Epithelial cell of prostate (primary cell): ENCODE results near the gene CLIP4.

Experiments used
- DNase-seq: peaks from one replicate; pipeline ENCODE4 v3.0.0-alpha.2; 2011; ENCODE audit warnings: low read depth, low spot score
- H3K27ac ChIP-seq: fragments of 450-650 bp; 2 replicates; pipeline ENCODE4 v1.5.1; 2017; ENCODE audit warnings: mild to moderate bottlenecking

CLIP4 gene

GRCh38 chr2:29182920-29183319 is 67.7 kb downstream of the CLIP4 start:
- no peak for DNase-seq
- H3K27ac ChIP-seq, result no peak overlapping the region

DNA sequence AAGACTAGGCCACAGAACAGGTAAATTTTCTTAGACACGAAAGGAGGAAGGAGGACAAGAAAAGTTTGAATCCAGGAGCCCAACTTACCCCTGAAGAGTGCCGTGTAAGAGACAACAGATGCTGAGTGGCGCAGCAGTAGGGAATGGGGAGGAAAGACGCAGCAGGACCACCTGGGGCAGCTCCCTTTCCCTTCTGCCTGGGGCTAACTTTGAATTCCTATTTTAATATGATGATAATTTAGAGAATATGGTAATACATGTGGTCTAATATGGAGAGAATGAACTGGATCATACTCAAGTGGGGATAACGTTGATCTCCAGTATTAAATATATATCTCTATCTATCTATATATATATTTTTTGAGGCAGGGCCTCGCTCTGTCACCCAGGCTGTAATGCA is 69.3 kb downstream of the CLIP4 start:
- no peak for DNase-seq
- no peak overlapping the region for H3K27ac ChIP-seq

DNA sequence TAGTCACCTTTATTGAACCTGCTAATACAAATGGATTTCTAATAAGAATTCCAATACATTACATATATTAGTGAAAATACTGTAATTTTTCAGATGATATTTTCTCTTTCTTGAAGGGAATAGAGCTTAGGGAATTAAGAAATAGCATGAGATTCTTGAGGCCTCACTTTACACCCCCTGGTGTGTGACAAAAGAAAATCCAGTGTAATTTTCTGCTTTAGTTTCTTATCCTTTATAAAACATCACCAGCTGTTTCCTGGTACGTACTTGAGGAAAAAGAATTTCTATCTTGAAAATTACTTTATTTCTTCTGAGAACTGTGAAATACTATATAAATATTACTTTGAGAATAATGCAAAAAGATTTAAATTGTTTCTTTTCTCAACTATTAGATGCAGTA is 71.6 kb downstream of the CLIP4 start:
- DNase-seq, result no peak
- no peak overlapping the region for H3K27ac ChIP-seq

DNA sequence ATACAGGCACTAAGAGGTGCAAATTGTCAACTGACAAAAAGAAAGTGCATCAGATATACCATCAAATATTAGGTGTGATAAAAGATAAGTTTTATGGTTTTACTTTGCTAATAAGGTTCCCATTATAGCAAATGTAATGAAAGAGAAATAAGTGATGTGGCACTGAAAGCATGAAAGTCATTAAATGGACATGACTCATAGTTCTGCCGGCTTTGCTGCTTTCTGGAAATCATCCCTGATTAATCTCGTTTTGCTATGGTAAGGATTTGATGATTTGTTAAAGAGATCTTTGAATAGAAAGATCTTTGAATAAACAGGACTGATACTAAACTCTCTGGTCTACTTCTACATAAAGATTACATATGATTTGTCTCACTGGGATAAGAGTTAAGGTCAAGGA is 72.7 kb downstream of the CLIP4 start:
- DNase-seq, result no peak
- no peak overlapping the region for H3K27ac ChIP-seq

- DNase-seq, result no peak
- no peak overlapping the region for H3K27ac ChIP-seq
Measured at GRCh38 chr2:29189052-29189451, 73.8 kb downstream of the CLIP4 start.

- H3K27ac ChIP-seq, result no peak overlapping the region
- DNase-seq, result no peak
Measured at GRCh38 chr2:29191817-29192216, 76.6 kb downstream of the CLIP4 start.

DNA sequence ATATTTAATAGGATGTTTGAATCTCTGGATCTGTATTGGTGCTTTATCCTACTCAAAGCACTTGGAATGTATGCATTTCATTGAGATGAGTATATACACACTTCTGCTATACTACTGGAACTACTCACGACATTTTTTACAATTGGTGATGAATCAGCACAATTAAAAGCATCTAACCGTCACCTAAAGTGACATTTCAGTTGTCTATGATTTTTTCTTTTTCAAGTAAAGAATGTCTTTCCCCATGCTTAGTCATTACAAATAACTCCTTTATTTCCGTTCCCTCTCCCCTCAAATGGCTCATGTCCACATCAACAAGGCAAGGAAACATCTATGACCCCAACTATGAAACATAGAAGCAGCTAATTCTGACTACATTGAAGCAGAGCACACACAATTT is 77.3 kb downstream of the CLIP4 start:
- DNase-seq, result no peak
- H3K27ac ChIP-seq, result no peak overlapping the region

DNA sequence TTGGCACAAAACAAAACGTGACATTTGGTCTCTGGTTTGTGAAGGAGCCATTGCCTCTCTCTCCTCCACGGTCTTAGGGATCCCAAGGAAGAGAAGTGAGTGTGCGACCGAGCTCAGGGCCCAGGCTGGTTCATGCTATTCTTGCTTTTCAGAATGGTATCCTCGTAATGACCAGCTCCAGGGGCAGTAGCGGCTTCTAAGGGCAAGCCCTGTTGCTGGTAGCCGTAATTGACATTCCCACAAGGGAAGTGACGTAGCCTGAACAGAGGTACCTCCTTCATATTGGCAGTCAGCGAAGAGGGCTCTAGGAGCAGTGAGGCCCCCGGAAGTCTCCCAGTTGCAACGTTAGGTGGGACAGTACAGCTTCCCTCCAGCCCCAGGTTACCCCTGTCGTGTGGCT is 77.9 kb downstream of the CLIP4 start:
- no peak overlapping the region for H3K27ac ChIP-seq
- no peak for DNase-seq

DNA sequence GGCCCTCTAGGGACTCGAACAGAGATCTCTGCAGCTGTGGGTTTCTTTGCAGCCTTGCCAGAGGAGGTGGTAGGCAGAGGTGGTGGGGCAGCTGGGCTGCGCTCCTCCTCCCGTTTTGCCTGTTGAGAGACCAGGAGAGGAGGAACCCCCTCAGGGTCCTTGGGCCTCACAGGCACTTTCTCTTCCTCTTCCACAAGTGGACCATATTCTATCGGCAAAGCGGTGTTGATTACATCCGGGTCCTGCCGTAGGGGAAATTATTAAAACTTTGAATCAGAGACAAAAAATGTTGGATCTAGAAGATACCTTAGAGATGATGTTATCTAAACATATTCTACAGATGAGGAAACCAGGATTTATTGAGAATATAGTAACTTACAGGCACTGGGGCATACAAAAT is 78.5 kb downstream of the CLIP4 start:
- no peak for DNase-seq
- no peak overlapping the region for H3K27ac ChIP-seq

DNA sequence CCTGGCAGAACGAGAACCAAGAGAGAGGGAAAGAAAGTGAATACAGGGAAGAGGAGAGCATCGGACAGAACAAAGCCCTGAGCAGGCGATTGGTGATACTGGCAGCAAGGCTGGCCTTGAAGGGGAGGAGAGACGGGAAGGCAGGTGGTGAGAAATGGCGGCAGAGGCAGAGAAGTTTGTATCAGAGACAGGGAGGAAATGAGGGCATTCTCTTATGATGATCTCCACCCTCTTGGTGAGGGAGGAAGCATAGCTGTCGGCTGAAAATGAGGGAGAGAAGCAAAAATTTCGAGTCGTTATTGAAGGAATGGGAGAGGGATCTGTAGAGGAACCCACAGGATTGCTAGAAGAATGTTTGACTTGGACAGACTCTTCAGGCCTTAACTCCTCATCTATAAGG is 80.6 kb downstream of the CLIP4 start:
- DNase-seq, result no peak

DNA sequence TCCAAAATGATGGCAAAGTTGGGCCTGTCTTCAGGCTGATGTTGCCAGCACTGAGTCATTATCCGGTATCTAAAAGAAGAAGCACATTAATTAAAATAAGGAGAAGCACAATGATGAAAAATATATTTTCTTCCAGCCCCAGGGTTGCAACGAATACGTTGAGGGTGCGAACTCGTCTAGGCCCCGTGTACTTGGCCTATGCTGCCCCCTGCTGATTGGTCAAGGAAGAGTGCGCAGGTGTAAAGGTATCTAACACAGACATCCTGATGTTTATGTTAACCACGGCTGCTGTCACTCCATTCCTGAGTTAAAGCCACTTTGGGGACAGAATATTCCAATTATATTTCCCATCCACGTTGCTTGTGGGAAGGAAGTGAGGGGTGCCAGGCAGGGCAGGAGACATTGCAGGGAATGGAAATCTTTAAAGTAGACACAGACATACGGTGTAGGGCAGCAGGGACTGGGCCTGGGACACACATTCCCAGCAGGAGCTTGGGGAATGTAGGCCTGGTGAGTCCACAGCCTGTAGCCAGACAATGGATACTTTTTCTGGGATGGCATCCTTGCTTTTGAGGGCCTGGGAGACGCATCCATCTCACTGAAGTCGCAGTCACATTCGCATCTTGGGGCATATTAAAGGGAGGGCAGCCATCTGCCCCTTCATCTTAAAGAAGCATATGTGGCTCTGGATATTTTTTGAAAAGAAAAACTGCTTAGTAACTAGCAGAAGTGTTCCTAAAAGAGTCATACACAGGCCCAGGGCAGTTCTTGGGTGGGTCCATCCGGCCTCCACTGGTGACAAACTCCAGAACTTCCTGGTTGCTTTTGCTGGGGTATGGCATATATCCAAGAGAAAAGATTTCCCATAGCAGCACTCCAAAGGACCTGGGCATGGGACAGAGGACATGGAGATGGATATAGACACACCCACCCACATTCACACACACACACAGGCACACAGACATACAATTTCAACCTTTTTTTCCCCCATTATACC is 81.9 kb downstream of the CLIP4 start:
- peak; percentile 6 for DNase-seq
- H3K27ac ChIP-seq, result peak overlapping the region; percentile 12

More for the DNA sequence above, 80.6 kb downstream of the CLIP4 start:
- no peak overlapping the region for H3K27ac ChIP-seq

- H3K27ac ChIP-seq, result no peak overlapping the region
- no peak for DNase-seq
Measured at GRCh38 chr2:29201979-29202378, 86.8 kb downstream of the CLIP4 start.

- no peak for DNase-seq
- H3K27ac ChIP-seq, result no peak overlapping the region
Measured at GRCh38 chr2:29202819-29203495, 87.7 kb downstream of the CLIP4 start.

- no peak for DNase-seq
- H3K27ac ChIP-seq, result no peak overlapping the region
Measured at GRCh38 chr2:29206941-29207340, 91.7 kb downstream of the CLIP4 start.

DNA sequence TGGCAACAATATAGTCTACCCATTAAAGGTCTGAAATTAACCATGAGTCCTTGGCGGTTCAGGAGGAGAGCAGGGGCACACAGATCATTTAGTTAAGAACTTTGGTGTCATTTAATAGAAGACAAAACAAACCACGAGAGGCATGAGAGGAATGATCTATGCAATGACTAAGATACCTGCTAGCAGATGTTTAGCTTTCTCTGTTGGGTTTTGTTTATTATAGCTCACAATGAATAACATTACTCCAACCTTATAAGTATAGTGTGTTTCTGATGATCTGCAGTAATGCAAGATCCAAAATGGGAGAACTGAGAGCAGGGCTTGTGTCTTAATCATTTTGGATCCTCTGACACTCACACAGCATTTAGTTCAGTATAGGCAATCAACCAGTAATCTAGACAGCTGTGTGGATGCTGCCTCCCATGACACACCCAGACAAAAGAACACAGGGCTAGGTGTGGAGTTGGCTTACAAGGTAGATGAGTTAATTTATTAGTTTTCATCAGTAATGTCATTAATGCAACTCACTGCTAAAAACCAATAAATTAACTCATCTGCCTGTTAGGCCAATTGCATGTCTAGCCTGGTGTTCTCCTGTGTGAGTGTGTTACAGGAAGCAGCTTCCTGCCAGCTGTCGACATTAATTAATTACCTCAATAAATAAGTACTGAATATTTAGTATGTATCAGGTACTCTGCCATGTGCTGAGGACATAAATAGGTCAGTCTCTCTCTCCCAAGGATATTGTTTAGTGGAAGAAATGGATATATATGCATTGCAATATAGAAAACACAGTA is 92.3 kb downstream of the CLIP4 start:
- no peak overlapping the region for H3K27ac ChIP-seq

DNA sequence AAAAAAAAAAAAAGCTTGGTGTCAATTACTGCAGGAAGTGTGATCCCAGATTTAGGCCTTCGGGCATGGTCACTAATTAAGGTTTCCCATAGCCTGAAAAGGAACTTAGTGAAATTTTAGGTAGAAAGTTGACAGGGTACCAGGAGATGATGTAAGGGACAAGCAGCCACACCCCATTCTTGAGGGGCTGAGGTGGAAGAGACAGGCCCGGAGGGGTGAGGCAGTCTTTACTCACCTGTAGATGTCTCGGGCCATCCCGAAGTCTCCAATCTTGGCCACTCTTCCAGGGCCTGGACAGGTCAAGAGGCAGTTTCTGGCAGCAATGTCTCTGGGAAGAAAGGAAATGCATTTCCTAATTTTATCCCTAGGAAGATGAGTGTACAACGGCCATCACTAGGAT is 94.3 kb downstream of the CLIP4 start:
- H3K27ac ChIP-seq, result peak overlapping the region; percentile 49
- no peak for DNase-seq

More for the DNA sequence above, 92.3 kb downstream of the CLIP4 start:
- no peak for DNase-seq

- H3K27ac ChIP-seq, result no peak overlapping the region
- DNase-seq, result no peak
Measured at GRCh38 chr2:29212009-29212408, 96.8 kb downstream of the CLIP4 start.

DNA sequence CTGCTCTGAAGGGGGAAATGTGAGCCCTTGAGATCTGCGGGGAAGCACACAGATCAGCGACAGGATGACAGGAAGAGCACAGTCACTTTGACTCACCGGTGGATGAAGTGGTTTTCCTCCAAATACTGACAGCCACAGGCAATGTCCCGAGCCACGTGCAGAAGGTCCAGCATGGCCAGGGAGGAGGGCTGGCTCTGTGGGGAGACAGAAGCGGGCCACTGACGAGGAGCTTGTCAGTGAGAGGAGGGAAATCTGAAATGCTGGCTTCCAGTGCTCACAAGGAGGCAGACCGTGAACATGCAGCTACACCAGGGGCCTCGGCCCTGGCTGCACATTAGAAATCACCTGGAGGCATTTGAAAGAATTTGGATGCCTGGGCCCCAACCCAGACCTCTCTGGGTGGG is 98.7 kb downstream of the CLIP4 start:
- DNase-seq, result no peak
- H3K27ac ChIP-seq, result no peak overlapping the region

DNA sequence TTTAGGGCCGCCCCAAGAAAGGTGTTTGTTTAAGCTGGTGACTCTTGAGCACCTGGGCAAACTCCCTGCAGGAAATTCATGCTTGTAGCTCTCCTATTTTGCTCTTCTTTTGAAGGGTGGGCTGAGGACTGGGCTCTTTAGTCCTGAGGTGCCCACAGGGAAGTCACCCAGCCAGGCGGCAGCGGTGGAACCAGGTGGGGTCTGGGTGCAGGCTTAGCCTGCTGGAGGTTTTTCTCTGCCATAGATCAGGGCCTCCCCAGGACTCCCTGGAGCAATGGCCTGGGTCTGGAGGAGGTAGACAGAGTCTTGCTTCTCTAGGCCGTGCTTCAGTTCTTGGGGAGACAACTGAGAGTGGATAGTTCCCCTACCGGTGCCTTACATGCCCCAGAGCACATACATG is 99.9 kb downstream of the CLIP4 start:
- no peak for DNase-seq
- H3K27ac ChIP-seq, result no peak overlapping the region

DNA sequence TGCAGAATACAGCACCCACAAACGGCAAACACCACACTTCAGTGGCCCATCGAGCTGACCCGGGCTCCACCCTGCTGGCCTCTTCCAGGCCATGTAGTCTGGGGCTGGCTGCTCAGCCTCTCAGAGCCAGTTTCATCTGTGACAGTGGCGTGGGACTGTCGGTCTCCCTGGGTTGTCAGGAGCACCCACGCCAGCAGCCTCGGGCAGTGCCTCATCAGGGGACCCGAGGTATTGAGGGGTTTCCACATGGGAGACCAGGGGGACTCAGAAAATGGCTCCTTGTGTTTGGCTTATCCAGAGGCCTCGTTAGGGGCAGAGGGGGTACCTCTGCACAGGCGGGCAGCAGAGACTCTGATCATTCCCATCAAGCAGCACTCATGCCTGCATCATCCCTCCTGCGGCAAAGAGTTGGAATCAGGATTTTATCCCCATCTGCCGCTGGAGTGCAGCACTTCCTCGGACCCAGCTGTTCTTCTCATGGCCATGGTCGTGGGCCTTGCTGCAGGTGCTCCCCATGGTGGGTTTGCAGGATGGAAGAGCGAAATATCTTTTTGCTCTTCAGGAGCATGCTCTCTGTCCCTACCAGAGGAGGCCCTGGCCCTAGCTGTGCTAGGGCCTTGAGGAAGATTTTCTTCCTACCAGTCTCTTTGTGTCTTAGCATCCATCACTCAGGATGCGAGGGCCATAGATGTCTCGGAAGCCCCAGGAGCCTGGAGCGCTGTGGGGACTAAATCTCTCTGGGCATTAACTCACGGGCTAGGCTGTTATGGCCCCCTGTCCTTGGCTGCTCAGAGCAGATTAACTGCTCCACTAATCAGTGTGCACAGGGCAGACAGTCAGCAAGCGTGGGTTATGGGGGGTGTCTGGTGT is 100.8 kb downstream of the CLIP4 start:
- DNase-seq, result no peak
- no peak overlapping the region for H3K27ac ChIP-seq
